Endothelial cell of umbilical vein (primary cell): ENCODE results near the gene CAMTA1. TPM values are rescaled to one million over a fixed set of nuclear protein-coding genes. Genes with fewer than 3 reads are reported as not detected.

Experiments used
- BruUV-seq: library from RNA; stranded (reverse); fragments of 400-500 nt; replicated peaks from 2 replicates; lab custom pipeline; 2021; lab: Mats Ljungman, UMichigan
- CTCF ChIA-PET: fragments of 300-600, 350-600 bp; sonication (Branson Sonifier 250); formaldehyde crosslinking; loops from one replicate; lab custom pipeline; 2021; ENCODE audit warnings: antibody characterized with exemption, inconsistent platforms; lab: Charles Lee
- POLR2A ChIA-PET: fragments of 300-600, 350-600 bp; sonication (Branson Sonifier 250); formaldehyde crosslinking; loops from one replicate; lab custom pipeline; 2021; ENCODE audit warnings: antibody characterized with exemption, inconsistent platforms; lab: Charles Lee
- DNase-seq: peaks from one replicate; pipeline ENCODE4 v3.0.0-alpha.2; 2011; ENCODE audit warnings: low read depth, low spot score
- FAIRE-seq: peaks from 2 replicates; lab custom pipeline; 2011; peaks lifted over from hg19 to GRCh38; lab: Jason Lieb, UNC
- H2AFZ ChIP-seq: 2 replicates; pipeline ENCODE4 v1.6.0; 2012; ENCODE audit warnings: low read depth, low read length, control low read depth, inconsistent platforms
- H3K27ac ChIP-seq: 2 replicates; pipeline ENCODE4 v1.5.1; 2011; ENCODE audit warnings: low read depth, mild to moderate bottlenecking, control low read depth, low read length, moderate library complexity; ENCODE audit not compliant: insufficient read depth
- H3K27me3 ChIP-seq, 2 experiments: 2 replicates each; pipeline versions ENCODE4 v1.6.0 to v1.6.1; 2011; ENCODE audit warnings: low read length in 2 of 2, mixed read lengths in 1 of 2; ENCODE audit not compliant: control insufficient read depth in 2 of 2, insufficient read depth in 2 of 2
- H3K36me3 ChIP-seq, 2 experiments: 2 replicates in 1 of 2; 3 replicates in 1 of 2; pipeline ENCODE4 v1.5.1; 2011; ENCODE audit warnings: low read length in 2 of 2, mild to moderate bottlenecking in 1 of 2, moderate library complexity in 1 of 2; ENCODE audit not compliant: control insufficient read depth in 2 of 2, insufficient read depth in 2 of 2; ENCODE audit errors: extremely low read depth in 1 of 2
- H3K4me1 ChIP-seq: 3 replicates; pipeline ENCODE4 v1.5.1; 2011; ENCODE audit warnings: mild to moderate bottlenecking, low read length; ENCODE audit not compliant: control insufficient read depth, insufficient read depth; ENCODE audit errors: extremely low read depth
- H3K4me2 ChIP-seq: 2 replicates; pipeline ENCODE4 v1.6.1; 2011; ENCODE audit warnings: low read length, control low read depth, mixed read lengths; ENCODE audit not compliant: insufficient read depth
- H3K4me3 ChIP-seq, 3 experiments: fragments of 200-600 bp in 1 of 3; sonication (generic), shearing (Covaris generic) in 1 of 3; replicated peaks in 1 of 3; 2 replicates each; pipeline ENCODE4 v1.5.1; 2011 to 2016; ENCODE audit warnings: control low read depth in 3 of 3, low read length in 3 of 3, mild to moderate bottlenecking in 2 of 3, inconsistent platforms in 1 of 3, low read depth in 1 of 3, moderate library complexity in 1 of 3; ENCODE audit not compliant: insufficient read depth in 1 of 3
- H3K79me2 ChIP-seq: 2 replicates; pipeline ENCODE4 v1.6.0; 2012; ENCODE audit warnings: low read length, inconsistent platforms; ENCODE audit not compliant: control insufficient read depth, insufficient read depth
- H3K9ac ChIP-seq: replicated peaks from 2 replicates; pipeline ENCODE3; 2011; ENCODE audit warnings: low read length, control low read depth; ENCODE audit not compliant: insufficient read depth; ENCODE audit errors: extremely low read depth
- H3K9me1 ChIP-seq: replicated peaks from 3 replicates; pipeline ENCODE4 v1.6.0; 2011; ENCODE audit warnings: mild to moderate bottlenecking, low read length; ENCODE audit not compliant: control insufficient read depth, insufficient read depth; ENCODE audit errors: extremely low read depth
- H3K9me3 ChIP-seq: replicated peaks from 2 replicates; pipeline ENCODE4 v1.5.1; 2012; ENCODE audit warnings: low read length, inconsistent platforms; ENCODE audit not compliant: control insufficient read depth, insufficient read depth
- H4K20me1 ChIP-seq: replicated peaks from 2 replicates; pipeline ENCODE3; 2011; ENCODE audit warnings: mild to moderate bottlenecking, low read length; ENCODE audit not compliant: control insufficient read depth, insufficient read depth; ENCODE audit errors: extremely low read depth
- CTCF ChIP-seq, 2 donors: IDR thresholded peaks; 1 replicate in 1 of 2; 2 replicates in 1 of 2; pipeline ENCODE4 v1.5.1; 2011; ENCODE audit warnings: low read length in 2 of 2, mild to moderate bottlenecking in 2 of 2, moderate library complexity in 2 of 2, control low read depth in 1 of 2, inconsistent platforms in 1 of 2, low read depth in 1 of 2; ENCODE audit not compliant: insufficient read depth in 1 of 2; ENCODE audit errors: extremely low read depth in 1 of 2
- EZH2 ChIP-seq: IDR thresholded peaks from 2 replicates; pipeline ENCODE4 v1.6.1; 2012; ENCODE audit warnings: borderline replicate concordance, low read depth, mild to moderate bottlenecking, moderate library complexity, low read length, inconsistent platforms; ENCODE audit not compliant: severe bottlenecking
- FOS ChIP-seq: IDR thresholded peaks from 2 replicates; pipeline ENCODE4 v1.6.1; 2011; ENCODE audit warnings: mild to moderate bottlenecking, low read length, moderate library complexity, borderline replicate concordance; ENCODE audit not compliant: insufficient read depth
- GATA2 ChIP-seq: IDR thresholded peaks from 2 replicates; pipeline ENCODE4 v1.7.0; 2011; ENCODE audit warnings: low read depth, mild to moderate bottlenecking, moderate library complexity, mixed read lengths, low read length; ENCODE audit not compliant: insufficient read length, insufficient read depth
- JUN ChIP-seq: IDR thresholded peaks from 2 replicates; pipeline ENCODE4 v1.6.1; 2011; ENCODE audit warnings: borderline replicate concordance, low read depth; ENCODE audit not compliant: insufficient read length, insufficient read depth
- MAX ChIP-seq: IDR thresholded peaks from 2 replicates; pipeline ENCODE4 v1.6.1; 2011; ENCODE audit not compliant: insufficient read depth, insufficient read length
- MYC ChIP-seq: IDR thresholded peaks from one replicate; pipeline ENCODE4 v1.6.1; 2011; ENCODE audit warnings: mild to moderate bottlenecking, low read depth, low read length
- POLR2A ChIP-seq: IDR thresholded peaks from 2 replicates; pipeline ENCODE4 v1.6.1; 2012; ENCODE audit warnings: low read depth, mild to moderate bottlenecking, control low read depth, low read length
- POLR2AphosphoS5 ChIP-seq: IDR thresholded peaks from 2 replicates; pipeline ENCODE4 v1.6.1; 2012; ENCODE audit warnings: low read depth, mild to moderate bottlenecking, control low read depth, low read length, moderate library complexity; ENCODE audit not compliant: insufficient read depth
- dilution Hi-C: fragments of 300-500 bp; cut with MboI; formaldehyde crosslinking; loops from one replicate; pipeline ENCODE4 v1.15.0; 2019; ENCODE audit warnings: low sequenced_read_pairs; ENCODE audit not compliant: extremely low pct_ligation_motif_present
- intact Hi-C: fragments of 100-400 bp; cut with micrococcal nuclease; formaldehyde crosslinking; loops from one replicate; pipeline ENCODE4 v1.10.0; 2022
- polyA plus RNA-seq, 4 experiments: library from polyadenylated mRNA; depleted of rRNA in 3 of 4; stranded (reverse) in 3 of 4; unstranded in 1 of 4; fragments of >200 nt; gene quantifications; 2 replicates each; pipeline versions ENCODE4 v1.2.1 to v1.2.3, GENCODE V29; 2011 to 2012; ENCODE audit warnings: missing spikeins in 1 of 4
- total RNA-seq: library from RNA; stranded (reverse); gene quantifications from 2 replicates; pipeline ENCODE4 v1.2.3, GENCODE V29; 2021

CAMTA1 gene
- total and polyA plus RNA-seq, 2 donors (not counting 3 experiments of a cell fraction or from before 2014, with no cell fraction given): 50.8 to 92.7 TPM

GRCh38 chr1:7615138-7615537 is 829.9 kb downstream of the CAMTA1 start:
- POLR2A ChIA-PET: no interaction called here

More at GRCh38 chr1:7615138-7615537, 829.9 kb downstream of the CAMTA1 start:
- dilution Hi-C loops: no loop called here
- no peaks in the 10 kb centered on the region for H3K79me2 ChIP-seq
- H3K4me1 ChIP-seq: no peaks in the 10 kb centered on the region
- no TSS peak for BruUV-seq
- no peak for TF ChIP-seq POLR2AphosphoS5
- TF ChIP-seq POLR2A: no peak
- TF ChIP-seq JUN: no peak
- no peak for TF ChIP-seq GATA2
- no peak for TF ChIP-seq CTCF (IDR thresholded peaks at IDR 0.05; ENCODE audit: extremely low read depth in 1 of 2, insufficient read depth in 1 of 2, low read depth in 1 of 2, low read length in 2 of 2)
- no peak for TF ChIP-seq MAX
- TF ChIP-seq MYC: no peak
- no peak for TF ChIP-seq EZH2
- TF ChIP-seq FOS: no peak
- DNase-seq: no peak
- H3K9me3 ChIP-seq: no peaks in the 10 kb centered on the region
- CTCF ChIA-PET: interaction anchor here (1.1 kb wide), 1 partner anchor 573 kb away, joined by 3 read pairs; no protein-coding TSS in a partner anchor
- no peak overlapping the region for H3K9ac ChIP-seq
- no peaks in the 10 kb centered on the region for H3K9me1 ChIP-seq
- no peak for FAIRE-seq
- H3K27me3 ChIP-seq: no peaks in the 10 kb centered on the region
- no peaks in the 10 kb centered on the region for H4K20me1 ChIP-seq
- no peak overlapping the region for H2AFZ ChIP-seq
- H3K36me3 ChIP-seq: no peaks in the 10 kb centered on the region
- H3K27ac ChIP-seq: no peak overlapping the region
- no peak overlapping the region for H3K4me2 ChIP-seq
- intact Hi-C loops: loop anchor here (5.0 kb wide), 1 partner anchor 1453 kb away; no protein-coding TSS in a partner anchor
- no peak overlapping the region for H3K4me3 ChIP-seq
